HepG2 (cell line): Measurements from ENCODE around the gene FHIT. TPM values are rescaled to one million over a fixed set of nuclear protein-coding genes. Genes with fewer than 3 reads are reported as not detected.

ENCODE experiments used
- ATAC-seq: fragments of 200-7000 bp; cut with Tn5 transposase; 3 replicates; pipeline ENCODE4 v1.9.1; 2020; ENCODE audit warnings: mild to moderate bottlenecking, moderate library complexity
- BruUV-seq: library from RNA; stranded (reverse); fragments of 400-500 nt; replicated peaks from 2 replicates; lab custom pipeline; 2021; lab: Mats Ljungman, UMichigan
- CTCF ChIA-PET: fragments of 300-600 bp; formaldehyde crosslinking; extraction: SDS; loops from one replicate; lab custom pipeline; 2021; ENCODE audit warnings: low total read pairs, inconsistent platforms, low intra/inter-chr PET ratio; lab: Yijun Ruan, JAX
- POLR2A ChIA-PET: fragments of 350-600 bp; sonication (Branson Sonifier 250); formaldehyde crosslinking; loops from one replicate; lab custom pipeline; 2020; ENCODE audit warnings: antibody characterized with exemption, inconsistent platforms; lab: Yijun Ruan, JAX
- DNase-seq: peaks from one replicate; pipeline ENCODE4 v3.0.0-alpha.2; 2015; ENCODE audit warnings: low spot score
- FAIRE-seq: peaks from 3 replicates; lab custom pipeline; 2011; peaks lifted over from hg19 to GRCh38; lab: Jason Lieb, UNC
- H2AFZ ChIP-seq: one replicate; pipeline ENCODE4 v1.6.1; 2011; ENCODE audit warnings: low read length, inconsistent platforms
- H3K27ac ChIP-seq: fragments of 300-600 bp; 3 replicates; pipeline ENCODE4 v1.8.0; 2011; ENCODE audit warnings: mixed run types, mild to moderate bottlenecking, mixed read lengths, low read length, inconsistent platforms; ENCODE audit not compliant: insufficient read depth; ENCODE audit errors: extremely low read length
- H3K27me3 ChIP-seq, 2 experiments: fragments of 200-600 bp in 1 of 2; 2 replicates in 1 of 2; 3 replicates in 1 of 2; pipeline versions ENCODE4 v1.6.0 to v1.8.0; 2011; ENCODE audit warnings: low read length in 2 of 2, mild to moderate bottlenecking in 2 of 2, moderate library complexity in 2 of 2, inconsistent platforms in 1 of 2; ENCODE audit not compliant: insufficient read depth in 2 of 2, control insufficient read depth in 1 of 2
- H3K36me3 ChIP-seq, 2 experiments: fragments of 200-600 bp in 1 of 2; replicated peaks in 1 of 2; 2 replicates in 1 of 2; 3 replicates in 1 of 2; pipeline versions ENCODE4 v1.5.1 to v1.8.0; 2011; ENCODE audit warnings: low read length in 2 of 2, inconsistent platforms in 1 of 2; ENCODE audit not compliant: insufficient read depth in 2 of 2, control insufficient read depth in 1 of 2
- H3K4me1 ChIP-seq: 2 replicates; pipeline ENCODE4 v1.5.1; 2012; ENCODE audit warnings: low read length, inconsistent platforms; ENCODE audit not compliant: insufficient read depth
- H3K4me2 ChIP-seq: 2 replicates; pipeline ENCODE4 v1.6.0; 2011; ENCODE audit warnings: low read depth, low read length, inconsistent platforms
- H3K4me3 ChIP-seq, 3 experiments: fragments of 200-600 bp in 1 of 3; sonication (generic), shearing (Covaris generic) in 1 of 3; replicated peaks in 1 of 3; 2 replicates each; pipeline ENCODE4 v1.5.1; 2011 to 2016; ENCODE audit warnings: low read length in 3 of 3, inconsistent platforms in 2 of 3, low read depth in 2 of 3, mild to moderate bottlenecking in 2 of 3, control low read depth in 1 of 3, mixed read lengths in 1 of 3; ENCODE audit not compliant: insufficient read depth in 1 of 3
- H3K79me2 ChIP-seq: one replicate; pipeline ENCODE4 v1.6.1; 2011; ENCODE audit warnings: low read length, inconsistent platforms; ENCODE audit not compliant: insufficient read depth
- H3K9ac ChIP-seq: 2 replicates; pipeline ENCODE4 v1.6.0; 2011; ENCODE audit warnings: mild to moderate bottlenecking, low read depth, low read length, inconsistent platforms; ENCODE audit not compliant: insufficient read depth
- H3K9me3 ChIP-seq: 2 replicates; pipeline ENCODE4 v1.5.1; 2012; ENCODE audit warnings: mild to moderate bottlenecking, low read length
- H4K20me1 ChIP-seq: 2 replicates; pipeline ENCODE4 v1.6.0; 2011; ENCODE audit warnings: inconsistent platforms, mild to moderate bottlenecking, low read length, moderate library complexity; ENCODE audit not compliant: insufficient read depth
- DNMT3B ChIP-seq: conservative IDR thresholded peaks from 2 replicates; pipeline ENCODE4 v1.6.1; 2016; ENCODE audit warnings: missing biosample characterization, control low read depth
- GATA4 ChIP-seq: sonication (generic); IDR thresholded peaks from 2 replicates; pipeline ENCODE4 v1.6.1; 2016; ENCODE audit warnings: antibody characterized with exemption, low read depth, borderline replicate concordance
- MAFF ChIP-seq: IDR thresholded peaks from 2 replicates; pipeline ENCODE4 v1.6.1; 2011; ENCODE audit warnings: low read depth, low read length, improper control_type of control experiment
- NFIC ChIP-seq: IDR thresholded peaks from 2 replicates; pipeline ENCODE4 v1.6.1; 2012; ENCODE audit warnings: mild to moderate bottlenecking, low read length, inconsistent platforms
- PAF1 ChIP-seq: IDR thresholded peaks from 2 replicates; pipeline ENCODE4 v1.6.1; 2016; ENCODE audit warnings: missing genetic modification reagents, missing compliant biosample characterization
- SNRNP70 ChIP-seq: fragments of 200-400 bp; formaldehyde crosslinking; IDR thresholded peaks from 2 replicates; pipeline ENCODE4 v1.6.1; 2017; ENCODE audit warnings: mild to moderate bottlenecking, low read depth, low read length, moderate library complexity
- ZNF546 ChIP-seq: sonication (generic); formaldehyde crosslinking; conservative IDR thresholded peaks from 2 replicates; pipeline ENCODE4 v1.8.1; 2023; ENCODE audit warnings: mild to moderate bottlenecking, missing genetic modification reagents
- ZNF549 ChIP-seq: sonication (generic); formaldehyde crosslinking; IDR thresholded peaks from 2 replicates; pipeline ENCODE4 v1.5.0; 2020; ENCODE audit warnings: missing genetic modification reagents
- WGBS: methylation state at CpG from one replicate; pipeline ENCODE4 v1.1.6; 2017; ENCODE audit warnings: low lambda C conversion rate; 5-methylcytosine and 5-hydroxymethylcytosine counted together
- in situ Hi-C: cut with HindIII; loops from 2 replicates; pipeline ENCODE4 v1.10.0; 2017; ENCODE audit warnings: low pct_unique_long_range_greater_than_20kb; ENCODE audit not compliant: extremely low pct_ligation_motif_present
- intact Hi-C: fragments of 100-400 bp; cut with micrococcal nuclease; formaldehyde crosslinking; loops from one replicate; pipeline ENCODE4 v1.10.0; 2022; ENCODE audit not compliant: unreplicated experiment
- polyA plus RNA-seq, 8 experiments: library from polyadenylated mRNA; depleted of rRNA in 3 of 8; stranded (reverse) in 7 of 8; unstranded in 1 of 8; fragments of >200 nt; fragmentation: Illumina TruSeq in 4 of 8; extraction: Trizol in 4 of 8; gene quantifications; 2 replicates each; pipeline versions ENCODE4 v1.2.1 to v1.2.3, GENCODE V29; 2011 to 2016; ENCODE audit warnings: low read depth in 4 of 8, missing spikeins in 1 of 8, mixed read lengths in 1 of 8; ENCODE audit not compliant: insufficient read depth in 1 of 8
- total RNA-seq, 5 experiments: library from RNA; depleted of rRNA; stranded (reverse); fragments of >200 nt; fragmentation: Illumina TruSeq; extraction: Trizol; gene quantifications; 2 replicates each; pipeline ENCODE4 v1.2.3, GENCODE V29; 2016; ENCODE audit warnings: low read depth in 1 of 5
- TF ChIP-seq, protein P1 (sequence below): sonication (generic); formaldehyde crosslinking; IDR thresholded peaks from 2 replicates; pipeline ENCODE4 v1.4.0; 2020; ENCODE audit warnings: missing genetic modification reagents
- TF ChIP-seq, protein P2 (sequence below): sonication (generic); formaldehyde crosslinking; IDR thresholded peaks from 2 replicates; pipeline ENCODE4 v1.8.0; 2022; ENCODE audit warnings: missing genetic modification reagents, low read depth, mild to moderate bottlenecking, borderline replicate concordance

The FHIT gene
- total and polyA plus RNA-seq, 2 of the 13 experiments (the other 11 are each of a cell fraction or from before 2014, with no cell fraction given) = 4.0 to 4.6 TPM

DNA sequence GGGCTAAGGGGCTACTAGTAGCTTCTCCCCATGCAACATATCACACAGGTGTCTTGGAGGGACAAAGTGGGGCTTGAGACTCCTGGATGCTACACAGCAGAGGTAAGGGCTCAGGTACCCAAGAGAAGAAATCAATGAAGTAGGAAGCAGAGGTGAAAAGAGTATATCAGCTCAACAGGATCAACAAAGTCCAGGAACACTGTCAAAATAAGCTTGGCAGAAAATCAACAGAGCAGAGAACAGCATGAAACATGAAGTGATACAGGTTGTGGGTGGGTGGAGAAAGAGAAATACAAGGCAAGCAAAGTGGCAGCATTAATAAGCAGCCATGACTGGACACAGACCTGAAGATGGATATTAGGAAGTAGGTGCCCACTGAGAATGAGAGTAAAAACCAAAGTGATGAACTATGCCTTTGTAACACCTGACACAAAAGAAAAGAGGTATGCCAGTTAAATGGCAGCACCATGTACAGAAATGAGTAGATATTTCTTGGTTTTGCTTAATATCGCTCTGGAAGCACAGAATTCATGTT, 637.4 kb downstream of the FHIT start:
- H4K20me1 ChIP-seq = no peaks in the 10 kb centered on the region
- no peaks in the 10 kb centered on the region for H3K79me2 ChIP-seq
- no peak overlapping the region for H3K9ac ChIP-seq
- FAIRE-seq = no peak
- no peak overlapping the region for H3K4me2 ChIP-seq
- DNase-seq = no peak
- in situ Hi-C loops (no loop called here), intact Hi-C loops (no loop called here)
- H3K27me3 ChIP-seq = no peaks in the 10 kb centered on the region
- H3K4me3 ChIP-seq = no peak overlapping the region
- no peaks in the 10 kb centered on the region for H3K36me3 ChIP-seq
- no peak overlapping the region for H3K27ac ChIP-seq
- TF ChIP-seq, protein P1, sequence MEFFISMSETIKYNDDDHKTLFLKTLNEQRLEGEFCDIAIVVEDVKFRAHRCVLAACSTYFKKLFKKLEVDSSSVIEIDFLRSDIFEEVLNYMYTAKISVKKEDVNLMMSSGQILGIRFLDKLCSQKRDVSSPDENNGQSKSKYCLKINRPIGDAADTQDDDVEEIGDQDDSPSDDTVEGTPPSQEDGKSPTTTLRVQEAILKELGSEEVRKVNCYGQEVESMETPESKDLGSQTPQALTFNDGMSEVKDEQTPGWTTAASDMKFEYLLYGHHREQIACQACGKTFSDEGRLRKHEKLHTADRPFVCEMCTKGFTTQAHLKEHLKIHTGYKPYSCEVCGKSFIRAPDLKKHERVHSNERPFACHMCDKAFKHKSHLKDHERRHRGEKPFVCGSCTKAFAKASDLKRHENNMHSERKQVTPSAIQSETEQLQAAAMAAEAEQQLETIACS = no peak
- TF ChIP-seq DNMT3B = no peak
- no peak for TF ChIP-seq NFIC
- no peak for TF ChIP-seq ZNF546 (CRISPR knock-in tag)
- no peak for TF ChIP-seq ZNF549 (CRISPR knock-in tag)
- TF ChIP-seq, protein P2, sequence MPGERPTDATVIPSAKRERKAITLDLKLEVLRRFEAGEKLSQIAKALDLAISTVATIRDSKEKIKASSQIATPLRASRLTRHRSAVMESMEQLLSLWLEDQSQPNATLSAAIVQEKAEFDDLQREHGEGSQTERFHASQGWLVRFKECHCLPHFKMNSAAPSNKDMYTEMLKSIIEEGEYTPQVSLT = no peak
- no peak for TF ChIP-seq SNRNP70
- no peak for TF ChIP-seq GATA4
- no peak for TF ChIP-seq PAF1 (CRISPR knock-in tag)
- no peak for TF ChIP-seq MAFF
- CTCF ChIA-PET = no interaction called here
- ATAC-seq = no peak
- H3K9me3 ChIP-seq = no peaks in the 10 kb centered on the region
- WGBS = 0% methylated on average over 1 of the region's 1 CpG
- H3K4me1 ChIP-seq = no peaks in the 10 kb centered on the region
- POLR2A ChIA-PET = no interaction called here
- no TSS peak for BruUV-seq
- no peak overlapping the region for H2AFZ ChIP-seq
